DND-41 (cell line): Measurements from ENCODE around the gene TNFRSF12A.

Source experiments
- CTCF ChIP-seq: IDR thresholded peaks from 2 replicates; pipeline ENCODE4 v1.5.1; 2012; ENCODE audit warnings: borderline replicate concordance, low read length, moderate library complexity, mild to moderate bottlenecking; ENCODE audit not compliant: poor library complexity, severe bottlenecking; ENCODE audit errors: extremely low read depth
- EZH2 ChIP-seq: IDR thresholded peaks from 3 replicates; pipeline ENCODE4 v1.6.1; 2012; ENCODE audit warnings: borderline replicate concordance, low read depth, mild to moderate bottlenecking, moderate library complexity, low read length, inconsistent platforms; ENCODE audit not compliant: severe bottlenecking

DNA sequence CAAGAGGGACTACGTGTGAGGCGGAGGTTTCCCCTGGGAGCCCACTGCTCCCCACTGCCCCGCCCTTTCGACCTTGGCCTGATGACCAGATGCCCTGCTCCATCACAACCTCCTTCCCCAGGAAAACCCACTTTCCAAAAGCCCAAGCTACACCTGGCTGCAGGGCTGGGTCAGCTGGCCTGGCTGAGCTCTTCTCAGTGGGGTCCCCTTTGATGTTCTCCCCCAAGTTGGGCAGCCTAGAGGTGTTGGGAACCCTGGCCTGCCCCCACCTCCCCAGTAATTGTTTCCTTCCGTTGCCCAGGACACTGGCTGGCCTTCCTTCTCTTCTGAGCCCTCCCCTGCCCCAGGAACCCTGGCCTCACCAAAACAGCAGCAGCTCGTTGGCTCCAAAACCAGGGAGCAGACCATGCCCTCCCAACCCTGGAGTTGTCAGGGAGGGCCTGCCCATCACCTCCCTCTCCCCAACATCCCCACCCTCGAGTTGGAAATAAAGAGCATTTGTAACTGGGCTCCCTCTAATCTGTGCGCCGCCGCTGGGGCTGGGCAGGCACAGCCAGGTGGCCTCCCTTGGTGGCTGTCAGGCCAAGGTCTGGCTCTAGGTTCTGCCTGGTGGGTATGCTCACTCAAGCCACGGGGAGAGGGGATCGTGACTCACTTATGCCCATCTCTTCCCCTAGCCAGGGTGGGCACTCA is 6.0 kb upstream of the TNFRSF12A start:
- TF ChIP-seq CTCF (no peak), EZH2 (no peak)
